ENCODE results near the gene MINDY4.
A peak's percentile ranks its signal among the peaks of the same experiment; 100 is the strongest.

Gene MINDY4

DNA sequence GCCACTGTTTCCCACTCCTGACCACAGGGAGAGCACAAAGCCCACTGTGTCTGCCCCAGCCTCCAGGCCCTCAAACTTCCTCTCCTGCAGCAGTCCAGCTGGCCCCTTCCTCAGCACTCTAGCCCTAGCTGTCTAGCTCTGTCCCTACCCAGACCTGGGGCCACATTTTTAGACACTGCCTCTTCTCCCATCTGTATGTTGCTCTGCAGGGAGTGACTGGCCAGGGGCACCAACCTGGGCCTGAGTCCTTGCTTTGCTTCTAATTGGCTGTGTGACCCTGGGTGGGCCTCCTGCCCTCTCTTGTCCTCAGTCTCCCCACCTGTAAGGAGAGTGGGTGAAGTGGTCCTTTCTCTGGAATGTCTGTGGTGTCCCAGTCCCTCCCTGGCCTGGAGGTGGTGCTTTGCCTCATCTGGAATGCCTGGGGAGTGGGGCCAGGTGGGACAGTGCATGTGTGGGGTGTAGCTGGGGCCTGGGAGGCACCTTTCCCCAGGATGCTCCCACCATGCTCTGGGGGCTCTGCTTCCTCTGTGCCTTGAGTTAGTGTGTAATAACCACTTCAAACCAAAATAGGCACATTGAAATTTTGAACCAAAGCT is 165.5 kb downstream of the MINDY4 start:
- peaks cover 7% of the 10 kb centered on the region for H3K27me3 ChIP-seq (replicated peaks)
- DNase-seq, result no peak

DNA sequence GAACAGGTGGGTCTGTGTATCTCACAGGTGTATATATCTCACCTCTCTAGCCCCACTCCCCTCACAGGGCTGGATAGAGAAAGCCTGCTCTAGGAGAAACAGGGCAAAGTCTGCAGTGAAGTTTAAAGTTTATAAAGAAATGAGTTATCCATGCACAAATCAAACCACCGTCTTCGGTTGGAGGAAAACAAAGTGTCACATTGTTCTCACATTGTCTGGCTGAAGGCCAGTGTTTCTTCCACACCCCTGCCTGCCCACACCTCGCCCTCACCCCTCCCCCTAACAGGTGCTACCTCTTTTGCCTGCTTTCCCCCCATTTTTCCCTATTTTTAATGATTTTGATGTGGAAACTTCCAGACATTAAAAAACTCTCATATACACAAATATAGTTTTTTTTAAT is 166.2 kb downstream of the MINDY4 start:
- no peak for TF ChIP-seq CTCF (IDR thresholded peaks at IDR 0.05; ENCODE audit: low read depth, low read length, missing control alignments)
- Histone ChIP-seq H3K27ac (no peak overlapping the region), H3K4me3 (ENCODE audit: low read depth, low read length) (no peak overlapping the region), H3K27me3 (replicated peaks) (peaks cover 10% of the 10 kb centered on the region), H3K36me3 (replicated peaks) (no peaks in the 10 kb centered on the region)
- DNase-seq, result no peak
- in situ Hi-C loops (cut with HindIII; ENCODE audit: low pct_ligation_motif_present, low sequenced_read_pairs), result no loop called here

More for the DNA sequence above, 165.5 kb downstream of the MINDY4 start:
- Histone ChIP-seq H3K36me3 (replicated peaks) (no peaks in the 10 kb centered on the region), H3K4me3 (ENCODE audit: low read depth, low read length) (no peak overlapping the region), H3K27ac (no peak overlapping the region)
- in situ Hi-C loops (cut with HindIII; ENCODE audit: low pct_ligation_motif_present, low sequenced_read_pairs), result no loop called here
- TF ChIP-seq CTCF (IDR thresholded peaks at IDR 0.05; ENCODE audit: low read depth, low read length, missing control alignments), result no peak

DNA sequence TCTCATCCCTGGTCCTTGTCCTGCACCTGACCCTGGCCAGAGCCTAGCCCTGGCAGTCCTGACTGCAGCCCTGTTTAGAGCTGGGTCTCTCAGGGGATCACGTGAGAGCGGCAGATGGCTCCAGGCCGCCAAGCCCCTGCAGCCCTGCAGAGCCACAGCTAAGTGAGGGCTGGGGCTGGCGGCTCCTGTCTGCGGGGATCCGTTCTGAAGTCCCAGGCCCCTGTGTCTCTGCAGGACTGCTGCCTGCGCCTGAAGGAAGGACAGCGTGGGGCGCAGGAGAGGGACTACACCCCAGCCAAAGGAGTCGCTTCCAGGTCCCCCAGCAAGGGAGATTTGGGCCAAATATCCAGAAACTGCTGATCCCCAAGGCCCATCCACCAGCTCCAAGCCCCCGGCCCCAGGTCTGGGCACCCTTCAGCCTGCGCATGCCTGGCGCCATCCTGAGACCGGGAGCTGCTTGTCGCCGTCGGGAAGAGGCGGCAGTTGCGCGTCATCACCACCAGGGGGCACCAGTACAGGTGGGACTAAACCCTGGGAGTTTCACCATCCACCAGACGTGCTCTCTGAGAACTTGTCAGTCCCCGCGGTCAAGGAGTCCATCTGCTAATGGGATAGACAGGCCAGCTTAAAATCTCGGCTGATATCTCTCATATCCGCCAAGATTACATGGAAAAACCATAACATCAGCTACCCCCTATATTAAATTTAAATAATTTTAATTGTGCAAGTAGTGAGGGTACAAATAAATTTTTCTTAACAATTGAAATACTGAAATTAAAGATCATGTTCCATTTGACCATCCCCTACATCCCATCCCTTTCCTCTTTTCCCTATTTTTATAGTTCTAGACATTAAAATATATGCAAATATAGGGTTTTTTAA is 167.5 kb downstream of the MINDY4 start:
- Histone ChIP-seq H3K36me3 (replicated peaks) (no peaks in the 10 kb centered on the region), H3K27me3 (replicated peaks) (peaks cover 14% of the 10 kb centered on the region), H3K4me3 (ENCODE audit: low read depth, low read length) (peak overlapping the region; percentile 35), H3K27ac (no peak overlapping the region)
- peak; percentile 99 for TF ChIP-seq CTCF (IDR thresholded peaks at IDR 0.05; ENCODE audit: low read depth, low read length, missing control alignments)
- DNase-seq, result peak; percentile 44
- in situ Hi-C loops (cut with HindIII; ENCODE audit: low pct_ligation_motif_present, low sequenced_read_pairs), result no loop called here

DNA sequence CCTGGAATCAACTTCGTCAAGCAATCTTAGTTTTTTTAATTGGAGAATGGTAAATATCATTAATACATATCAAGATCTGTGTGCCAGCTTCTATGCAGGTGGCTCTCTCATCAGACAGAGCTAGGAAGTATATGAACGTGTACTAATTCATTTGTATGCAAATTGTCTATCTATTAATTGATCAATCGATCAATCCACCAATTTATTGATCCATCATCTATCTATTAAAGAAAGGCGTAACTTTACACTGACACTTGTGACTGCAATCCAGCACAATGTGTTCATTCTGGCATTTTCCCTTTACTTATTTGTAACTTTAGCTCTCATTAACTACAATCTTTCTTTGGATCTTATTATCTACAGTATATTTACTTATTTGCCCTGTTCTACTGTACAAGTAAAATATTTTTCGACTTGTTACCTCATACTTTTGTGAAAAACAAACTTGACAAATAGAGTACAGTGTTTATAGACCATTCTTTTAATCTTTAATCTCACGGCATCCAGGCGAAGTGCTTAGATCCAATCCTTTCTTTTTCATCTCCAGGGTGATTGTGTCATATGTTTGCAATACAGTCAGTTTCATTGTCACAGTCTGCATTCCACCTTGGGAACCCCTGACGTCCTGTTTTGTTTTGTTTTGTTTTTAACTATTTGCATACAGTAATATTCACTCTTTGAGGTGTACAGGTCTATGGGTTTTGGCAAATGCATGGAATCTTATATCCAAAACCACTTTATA is 170.5 kb downstream of the MINDY4 start:
- Histone ChIP-seq H3K27me3 (replicated peaks) (peaks cover 14% of the 10 kb centered on the region), H3K36me3 (replicated peaks) (no peaks in the 10 kb centered on the region), H3K27ac (no peak overlapping the region), H3K4me3 (ENCODE audit: low read depth, low read length) (no peak overlapping the region)
- DNase-seq, result no peak
- in situ Hi-C loops (cut with HindIII; ENCODE audit: low pct_ligation_motif_present, low sequenced_read_pairs), result no loop called here
- no peak for TF ChIP-seq CTCF (IDR thresholded peaks at IDR 0.05; ENCODE audit: low read depth, low read length, missing control alignments)
